B cell (primary cell): ENCODE data around the gene HDGFL2. TPM values are rescaled to one million over a fixed set of nuclear protein-coding genes. Genes with fewer than 3 reads are reported as not detected.

Experiments
- ATAC-seq: fragments of 200-7000 bp; cut with Tn5 transposase; one replicate; pipeline ENCODE4 v1.10.0; 2021; ENCODE audit warnings: low read depth, mild to moderate bottlenecking, moderate number of reproducible peaks, moderate library complexity
- CTCF ChIA-PET: fragments of 350-600 bp; sonication (Branson Sonifier 250); formaldehyde crosslinking; loops from one replicate; lab custom pipeline; 2021; ENCODE audit warnings: antibody characterized with exemption, inconsistent platforms; lab: Charles Lee
- POLR2A ChIA-PET: fragments of 350-600 bp; sonication (Branson Sonifier 250); formaldehyde crosslinking; loops from one replicate; lab custom pipeline; 2021; ENCODE audit warnings: antibody characterized with exemption; lab: Charles Lee
- DNase-seq: peaks from one replicate; pipeline ENCODE4 v3.0.0; 2013
- H2AFZ ChIP-seq: 2 replicates; pipeline ENCODE4 v1.6.1; 2012; ENCODE audit warnings: mild to moderate bottlenecking, low read depth, low read length; ENCODE audit not compliant: insufficient read depth, poor library complexity, severe bottlenecking
- H3K27ac ChIP-seq, 2 donors: 1 replicate in 1 of 2; 2 replicates in 1 of 2; pipeline ENCODE4 v1.5.1; 2012 to 2013; ENCODE audit warnings: low read length in 2 of 2, mild to moderate bottlenecking in 2 of 2, moderate library complexity in 1 of 2
- H3K27me3 ChIP-seq, 4 experiments: fragments of 200-600 bp in 1 of 4; sonication (generic) in 1 of 4; replicated peaks in 1 of 4; 1 replicate in 2 of 4; 2 replicates in 2 of 4; pipeline versions ENCODE4 v1.6.1 to v1.7.0; 2013 to 2016; ENCODE audit warnings: low read length in 3 of 4, mild to moderate bottlenecking in 2 of 4, mixed read lengths in 1 of 4, moderate library complexity in 1 of 4; ENCODE audit not compliant: insufficient read depth in 4 of 4, control insufficient read depth in 3 of 4; ENCODE audit errors: control extremely low read depth in 1 of 4
- H3K36me3 ChIP-seq, 2 experiments: replicated peaks in 1 of 2; 1 replicate in 1 of 2; 2 replicates in 1 of 2; pipeline versions ENCODE4 v1.6.1 to v1.7.1; 2013; ENCODE audit warnings: low read length in 1 of 2; ENCODE audit not compliant: insufficient read depth in 2 of 2, control insufficient read depth in 1 of 2; ENCODE audit errors: control extremely low read depth in 1 of 2, extremely low read depth in 1 of 2
- H3K4me1 ChIP-seq, 2 donors: fragments of 200-600 bp in 1 of 2; sonication (generic) in 1 of 2; 1 replicate in 1 of 2; 2 replicates in 1 of 2; pipeline versions ENCODE4 v1.5.1 to v1.6.1; 2013 to 2017; ENCODE audit warnings: low read length in 2 of 2; ENCODE audit not compliant: control insufficient read depth in 2 of 2, insufficient read depth in 2 of 2
- H3K4me2 ChIP-seq: replicated peaks from 2 replicates; pipeline ENCODE3; 2012; ENCODE audit warnings: mild to moderate bottlenecking, low read depth, low read length; ENCODE audit not compliant: poor library complexity, severe bottlenecking
- H3K4me3 ChIP-seq, 5 experiments: fragments of 200-600 bp in 1 of 5; sonication (generic) in 1 of 5; 1 replicate in 3 of 5; 2 replicates in 2 of 5; pipeline versions ENCODE4 v1.5.1 to v1.7.0; 2011 to 2016; ENCODE audit warnings: low read length in 4 of 5, mild to moderate bottlenecking in 4 of 5, low read depth in 2 of 5, control low read depth in 1 of 5, moderate library complexity in 1 of 5; ENCODE audit not compliant: insufficient read depth in 1 of 5; ENCODE audit errors: control extremely low read depth in 1 of 5, extremely low read depth in 1 of 5
- H3K79me2 ChIP-seq: fragments of 200-600 bp; sonication (generic); one replicate; pipeline ENCODE4 v1.6.0; 2016; ENCODE audit warnings: low read length; ENCODE audit not compliant: control insufficient read depth, insufficient read depth
- H3K9ac ChIP-seq: fragments of 200-600 bp; sonication (generic); 2 replicates; pipeline ENCODE4 v1.6.1; 2017; ENCODE audit warnings: mild to moderate bottlenecking, low read length, moderate library complexity
- H3K9me3 ChIP-seq, 3 donors: one replicate each; pipeline versions ENCODE4 v1.6.1 to v1.7.1; 2013; ENCODE audit warnings: low read length in 2 of 3; ENCODE audit not compliant: control insufficient read depth in 2 of 3, insufficient read depth in 1 of 3; ENCODE audit errors: control extremely low read depth in 1 of 3
- H4K20me1 ChIP-seq: 2 replicates; pipeline ENCODE4 v1.6.0; 2012; ENCODE audit warnings: mild to moderate bottlenecking, low read length; ENCODE audit not compliant: insufficient read depth, control insufficient read depth, poor library complexity, severe bottlenecking
- H3K27ac Mint-ChIP-seq: one replicate; pipeline ENCODE4 v1.8.0; 2021; ENCODE audit warnings: mixed read lengths
- H3K27me3 Mint-ChIP-seq: one replicate; pipeline ENCODE4 v1.8.0; 2021; ENCODE audit warnings: mixed read lengths
- H3K4me1 Mint-ChIP-seq: one replicate; pipeline ENCODE4 v1.8.0; 2021; ENCODE audit warnings: mixed read lengths
- H3K4me3 Mint-ChIP-seq: one replicate; pipeline ENCODE4 v1.8.0; 2021; ENCODE audit warnings: mixed read lengths
- H3K9me3 Mint-ChIP-seq: one replicate; pipeline ENCODE4 v1.8.0; 2022; ENCODE audit warnings: mixed read lengths; ENCODE audit not compliant: insufficient read depth
- CTCF ChIP-seq: fragments of 200-600 bp; IDR thresholded peaks from one replicate; pipeline ENCODE4 v1.8.0; 2022; ENCODE audit warnings: antibody characterized with exemption, mild to moderate bottlenecking
- EZH2 ChIP-seq: IDR thresholded peaks from 2 replicates; pipeline ENCODE4 v1.6.1; 2012; ENCODE audit warnings: borderline replicate concordance, low read depth, mild to moderate bottlenecking, moderate library complexity, low read length; ENCODE audit not compliant: insufficient read depth, poor library complexity, severe bottlenecking
- WGBS: methylation state at CpG from one replicate; pipeline ENCODE4 v1.1.5; 2013; ENCODE audit warnings: missing lambda C conversion rate; ENCODE audit not compliant: insufficient coverage; 5-methylcytosine and 5-hydroxymethylcytosine counted together
- intact Hi-C: fragments of 100-400 bp; cut with micrococcal nuclease; formaldehyde crosslinking; loops from one replicate; pipeline ENCODE4 v1.10.0; 2022
- polyA plus RNA-seq: library from polyadenylated mRNA; depleted of rRNA; stranded (reverse); fragments of >200 nt; gene quantifications from 2 replicates; pipeline ENCODE4 v1.2.3, GENCODE V29; 2012
- total RNA-seq, 2 donors: library from RNA; stranded (reverse); fragments of 120-200 nt in 1 of 2; gene quantifications; 1 replicate in 1 of 2; 2 replicates in 1 of 2; pipeline versions ENCODE4 v1.2.3 to v1.2.4, GENCODE V29; 2013 to 2022

Gene HDGFL2
- total and polyA plus RNA-seq, 2 donors (not counting 1 experiment from before 2014, with no cell fraction given), result 18.4 to 49.9 TPM

- H3K4me2 ChIP-seq, result no peak overlapping the region
- peaks cover 5 to 8% of the 10 kb centered on the region in 2 donors for H3K4me1 ChIP-seq
- H3K9ac ChIP-seq, result no peak overlapping the region
- H3K27ac ChIP-seq, result no peak overlapping the region
- WGBS, result 87% methylated on average over 8 of the region's 9 CpGs
- H3K4me3 ChIP-seq, result no peak overlapping the region
- TF ChIP-seq CTCF (no peak), EZH2 (no peak)
- peaks cover 5% of the 10 kb centered on the region for H3K4me1 Mint-ChIP-seq
- no peak for DNase-seq
- no peak overlapping the region for H2AFZ ChIP-seq
- ATAC-seq, result no peak
- peaks cover 0 to 27% (median 7%) of the 10 kb centered on the region in 4 experiments for H3K27me3 ChIP-seq
- intact Hi-C loops, result no loop called here
- no peaks in the 10 kb centered on the region for H3K36me3 ChIP-seq
- ChIA-PET CTCF (interaction anchor here (0.5 to 4.3 kb wide), 4 partner anchors 9 to 280 kb away, joined by 3 to 25 read pairs (median 3); no protein-coding TSS in a partner anchor), POLR2A (no interaction called here)
- no peak overlapping the region for H3K27ac Mint-ChIP-seq
- peaks cover 9% of the 10 kb centered on the region for H3K27me3 Mint-ChIP-seq
- H3K9me3 Mint-ChIP-seq, result no peaks in the 10 kb centered on the region
- H3K4me3 Mint-ChIP-seq, result no peak overlapping the region
- no peaks in the 10 kb centered on the region for H4K20me1 ChIP-seq
- no peaks in the 10 kb centered on the region for H3K79me2 ChIP-seq
- peaks cover 0 to 18% (median 0%) of the 10 kb centered on the region in 3 donors for H3K9me3 ChIP-seq
Measured at GRCh38 chr19:4533835-4534424, 61.8 kb downstream of the HDGFL2 start.
